A549 (cell line): ENCODE measurements around the gene FAN1.

ENCODE experiments used
- PHF8 ChIP-seq: fragments of 200-600 bp; sonication (generic); IDR thresholded peaks from 2 replicates; pipeline ENCODE4 v1.6.1; 2016; ENCODE audit warnings: low read depth, mild to moderate bottlenecking, antibody characterized with exemption, moderate library complexity, borderline replicate concordance
- POLR2A ChIP-seq: IDR thresholded peaks from 2 replicates; pipeline ENCODE4 v1.6.1; 2012; ENCODE audit warnings: mild to moderate bottlenecking, low read length

DNA sequence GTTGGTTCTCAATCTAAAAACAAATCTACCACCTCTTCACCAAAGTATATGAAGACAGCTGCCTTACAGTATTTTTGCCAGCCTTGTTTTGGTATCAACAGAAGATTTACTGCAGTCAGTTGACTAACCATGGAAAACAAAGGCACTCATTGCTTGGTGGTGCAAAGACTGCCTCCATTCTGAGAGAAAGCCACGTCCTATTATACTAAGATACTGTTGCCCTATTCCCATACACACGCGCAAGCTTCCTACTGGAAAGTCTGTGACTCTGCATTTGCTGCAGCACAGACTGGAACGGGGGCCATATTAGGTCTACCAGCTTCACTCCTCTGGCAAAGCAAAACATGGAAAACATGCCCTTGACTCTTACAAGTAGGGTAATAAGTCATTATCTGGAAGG lies 69.7 kb downstream of the FAN1 start:
- TF ChIP-seq PHF8 (no peak), POLR2A (no peak)
